GM18951 (cell line): Measurements from ENCODE around the gene KSR1.
"Not testable (repeated sequence)": the region's sequence is repeated elsewhere in the genome, so short reads cannot be mapped to it uniquely, and the experiment has no call there.

Experiments
- POLR2A ChIP-seq: IDR thresholded peaks from 4 replicates; pipeline ENCODE4 v1.6.1; 2011; ENCODE audit warnings: mild to moderate bottlenecking; ENCODE audit not compliant: insufficient read length, insufficient read depth; ENCODE audit errors: extremely low read depth
- in situ Hi-C: fragments of 300-500 bp; cut with MboI; formaldehyde crosslinking; loops from one replicate; pipeline ENCODE4 v1.12.0; 2022; ENCODE audit warnings: low sequenced_read_pairs, mixed read lengths, inconsistent platforms; ENCODE audit not compliant: unreplicated experiment

KSR1 gene

DNA sequence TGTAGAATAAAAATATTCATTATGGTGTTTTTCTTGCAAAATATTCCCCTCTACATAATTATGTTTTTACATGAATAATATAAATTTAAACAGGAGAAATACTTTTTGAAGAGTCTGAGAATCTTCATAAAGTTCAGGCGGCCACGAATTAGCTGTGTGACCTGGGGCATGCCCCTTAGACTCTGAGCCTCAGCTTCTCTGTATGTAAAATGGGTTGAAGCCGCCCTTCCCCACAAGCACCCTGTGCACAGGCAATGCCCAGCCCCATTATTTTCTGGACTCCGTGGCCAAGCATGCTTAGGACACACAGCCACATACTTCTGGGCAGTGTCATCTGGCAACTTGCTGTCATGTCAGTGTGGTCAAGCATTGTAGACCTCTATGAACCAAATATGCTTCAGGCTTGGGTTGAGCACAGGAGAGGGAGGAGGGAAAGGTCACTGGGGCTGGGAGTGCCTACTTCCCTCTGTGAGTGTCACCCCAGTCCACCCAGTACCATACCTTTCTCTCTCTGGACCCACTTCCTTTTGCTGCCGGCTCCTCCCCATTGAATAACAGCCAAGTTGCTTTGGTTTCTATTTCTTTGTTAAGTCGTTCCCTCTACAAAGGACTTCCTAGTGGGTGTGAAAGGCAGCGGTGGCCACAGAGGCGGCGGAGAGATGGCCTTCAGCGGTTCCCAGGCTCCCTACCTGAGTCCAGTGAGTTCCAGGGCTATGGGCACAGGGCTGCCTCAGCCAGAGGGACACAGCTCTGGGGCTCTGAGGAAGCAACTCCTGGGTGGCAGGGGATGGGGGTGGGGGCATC lies 174.6 kb downstream of the KSR1 start, which contains the start of gene LGALS9:
Gene LGALS9, plus strand, starts transcription at position 582 of the 804 bp plus-strand sequence. Its CDS starts 78 bp downstream, at position 660.
- in situ Hi-C loops = no loop called here
- TF ChIP-seq POLR2A = peak; percentile 65

- in situ Hi-C loops = no loop called here
- no peak for TF ChIP-seq POLR2A
Measured at GRCh38 chr17:27631411-27631760, 175.1 kb downstream of the KSR1 start.

DNA sequence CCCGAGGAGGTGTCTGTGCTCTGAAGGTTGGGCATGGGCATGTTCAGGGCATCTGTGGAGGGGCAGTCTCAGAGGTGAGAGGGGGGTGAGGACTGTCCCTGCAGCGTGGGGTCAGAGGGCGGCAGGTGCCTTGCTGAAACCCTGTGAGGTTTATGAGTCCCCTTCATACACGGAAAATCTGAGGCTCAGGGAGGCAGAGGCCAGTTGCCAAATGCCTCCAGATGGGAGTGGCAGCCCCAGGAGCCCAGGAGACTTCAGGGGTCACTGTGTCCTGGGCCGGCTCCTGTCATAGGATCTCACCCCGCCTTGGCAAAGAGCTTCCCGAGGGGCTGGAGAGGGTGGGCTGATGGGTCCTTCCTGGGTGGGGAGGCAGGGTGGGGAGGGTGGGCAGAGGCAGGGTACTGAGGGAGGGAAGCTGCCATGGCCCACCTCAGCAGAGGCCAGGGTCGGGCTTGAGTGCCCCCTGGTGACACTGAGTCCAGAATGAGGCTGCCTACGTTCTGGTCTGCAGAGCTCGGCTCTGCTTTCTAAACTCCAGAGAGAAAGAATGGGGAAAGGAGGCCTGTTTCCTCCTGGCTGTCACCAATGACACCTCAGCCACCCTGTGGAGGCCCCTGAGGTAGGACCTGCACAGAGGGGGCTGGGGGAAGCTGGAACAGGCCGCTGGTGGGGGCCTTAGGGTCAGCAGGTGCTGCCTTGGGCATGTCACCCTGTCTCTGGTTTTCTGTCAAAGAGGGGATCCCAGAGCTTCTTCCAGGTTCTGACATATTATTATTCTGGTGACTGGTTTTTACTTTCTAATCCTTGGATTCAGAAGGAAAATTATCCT lies 175.9 kb downstream of the KSR1 start:
- TF ChIP-seq POLR2A = no peak
- in situ Hi-C loops = no loop called here

- in situ Hi-C loops = not testable (repeated sequence)
Measured at GRCh38 chr17:27632766-27633165, 176.5 kb downstream of the KSR1 start.

DNA sequence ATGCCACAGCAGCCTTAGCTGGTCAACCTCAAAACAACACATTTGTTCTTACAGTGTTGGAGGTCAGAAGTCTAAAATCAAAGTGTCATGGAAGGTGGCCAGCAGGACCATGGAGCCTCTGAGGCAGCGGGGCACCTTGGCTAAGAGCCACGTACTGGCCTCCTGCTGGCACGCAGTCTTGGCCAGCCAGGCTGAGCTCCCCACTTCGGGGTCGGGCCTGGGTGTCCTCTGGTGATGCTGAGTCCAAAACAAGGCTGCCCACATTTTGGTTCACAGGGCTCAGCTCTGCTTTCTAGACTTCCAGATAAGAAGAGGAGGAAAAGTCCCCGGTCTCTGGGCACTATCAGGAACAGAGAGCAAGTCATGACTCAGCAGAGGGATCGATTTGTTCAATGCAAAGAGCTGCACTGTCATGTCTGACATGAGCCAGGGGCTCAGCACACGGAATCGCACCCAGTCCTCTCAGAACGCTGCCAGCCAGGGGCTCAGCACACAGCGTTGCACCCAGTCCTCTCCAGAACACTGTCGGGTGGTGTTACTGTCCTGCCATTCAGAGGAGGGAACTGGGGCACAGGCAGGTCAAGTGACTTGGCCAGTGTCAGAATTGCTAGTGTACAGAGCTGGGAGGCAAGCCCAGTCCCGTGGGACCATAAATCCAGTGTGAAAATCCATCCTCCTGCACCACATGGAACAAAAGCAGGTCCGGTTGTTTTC lies 177.2 kb downstream of the KSR1 start:
- no peak for TF ChIP-seq POLR2A
- in situ Hi-C loops = no loop called here

DNA sequence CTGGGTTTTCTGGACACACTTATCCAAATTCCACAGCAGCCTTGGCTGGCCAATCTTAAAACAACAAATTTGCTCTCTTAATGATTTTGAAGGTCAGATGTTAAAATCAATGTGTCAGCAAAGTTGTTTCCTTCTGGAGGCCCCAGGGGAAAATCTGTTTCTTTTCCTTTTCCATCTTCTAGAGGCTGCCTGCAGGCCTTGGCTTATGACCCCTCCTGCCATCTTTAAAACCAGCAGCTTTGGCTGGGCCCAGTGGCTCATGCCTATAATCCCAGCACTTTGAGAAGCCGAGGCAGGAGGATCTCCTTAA lies 177.7 kb downstream of the KSR1 start:
- in situ Hi-C loops = no loop called here
- TF ChIP-seq POLR2A = no peak

- in situ Hi-C loops = no loop called here
- no peak for TF ChIP-seq POLR2A
Measured at GRCh38 chr17:27634776-27635175, 178.5 kb downstream of the KSR1 start.

DNA sequence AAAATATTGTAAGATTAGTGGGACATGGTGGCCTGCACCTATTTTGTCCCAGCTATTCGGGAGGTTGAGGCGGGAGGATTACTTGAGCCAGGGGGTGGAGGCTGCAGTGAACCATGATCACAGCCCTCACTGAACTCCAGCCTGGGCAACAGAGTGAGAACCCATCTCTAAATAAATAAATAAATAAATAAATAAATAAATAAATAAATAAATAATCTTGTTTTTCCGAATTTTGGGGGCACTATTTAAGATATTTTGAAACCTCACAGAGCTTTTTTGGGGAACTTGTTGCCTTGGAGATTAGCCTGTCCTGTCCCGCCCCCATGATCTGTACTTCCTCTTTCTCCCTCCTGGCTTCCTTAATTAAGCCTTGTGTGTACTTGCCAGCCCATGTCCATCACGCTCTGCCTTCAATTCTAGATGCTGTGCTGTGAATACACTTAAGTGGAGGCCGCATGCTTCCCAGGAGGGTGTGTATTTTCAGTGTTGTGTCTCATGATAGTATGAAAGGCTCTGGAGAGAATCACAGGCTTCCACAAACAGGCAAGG lies 179.1 kb downstream of the KSR1 start:
- in situ Hi-C loops = no loop called here

GRCh38 chr17:27636005-27636520 lies 179.8 kb downstream of the KSR1 start:
- in situ Hi-C loops = not testable (repeated sequence)

More for the DNA sequence above, 179.1 kb downstream of the KSR1 start:
- TF ChIP-seq POLR2A = no peak

DNA sequence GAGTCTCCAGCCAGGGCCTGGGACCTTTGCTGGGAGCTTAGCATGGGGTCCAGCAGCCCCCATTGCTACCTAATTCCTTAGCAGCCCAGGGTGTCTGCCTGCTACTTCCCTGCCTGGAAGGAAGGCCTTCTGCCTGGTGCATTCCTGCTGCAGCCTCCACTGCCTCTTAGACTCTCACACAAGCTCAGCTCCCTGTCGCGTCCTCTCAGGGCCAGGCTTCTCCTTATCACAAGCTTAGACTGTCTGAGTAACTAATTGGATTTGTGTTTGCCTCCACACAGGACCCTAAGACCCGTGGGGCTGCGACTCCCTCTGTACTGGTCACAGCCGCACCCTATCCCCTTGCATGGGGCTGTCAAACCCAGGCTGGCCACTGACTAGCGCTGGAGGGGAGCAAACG lies 181.6 kb downstream of the KSR1 start:
- in situ Hi-C loops = not testable (repeated sequence)

- in situ Hi-C loops = not testable (repeated sequence)
Measured at GRCh38 chr17:27638415-27638914, 182.2 kb downstream of the KSR1 start.

DNA sequence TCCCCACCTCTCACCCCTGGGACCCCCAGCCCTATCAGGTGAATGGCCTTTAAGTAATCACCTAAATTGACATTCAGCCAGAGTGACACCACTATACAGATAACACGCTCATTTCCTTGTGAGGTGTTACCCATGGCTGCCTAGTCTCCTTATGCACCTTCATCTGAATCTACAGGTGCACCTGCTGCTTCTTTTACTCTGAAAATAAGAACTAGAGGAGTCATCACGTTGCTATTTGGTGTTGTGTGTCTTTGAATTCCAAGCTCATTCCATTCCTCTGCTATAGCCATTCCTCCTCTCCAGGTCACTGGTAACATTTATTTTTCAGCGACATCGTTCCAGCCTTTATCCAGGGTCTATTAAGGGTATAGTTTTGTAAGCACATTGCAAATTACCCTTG lies 184.5 kb downstream of the KSR1 start:
- no peak for TF ChIP-seq POLR2A
- in situ Hi-C loops = no loop called here

GRCh38 chr17:27644586-27644985 lies 188.3 kb downstream of the KSR1 start:
- in situ Hi-C loops = no loop called here
- no peak for TF ChIP-seq POLR2A

DNA sequence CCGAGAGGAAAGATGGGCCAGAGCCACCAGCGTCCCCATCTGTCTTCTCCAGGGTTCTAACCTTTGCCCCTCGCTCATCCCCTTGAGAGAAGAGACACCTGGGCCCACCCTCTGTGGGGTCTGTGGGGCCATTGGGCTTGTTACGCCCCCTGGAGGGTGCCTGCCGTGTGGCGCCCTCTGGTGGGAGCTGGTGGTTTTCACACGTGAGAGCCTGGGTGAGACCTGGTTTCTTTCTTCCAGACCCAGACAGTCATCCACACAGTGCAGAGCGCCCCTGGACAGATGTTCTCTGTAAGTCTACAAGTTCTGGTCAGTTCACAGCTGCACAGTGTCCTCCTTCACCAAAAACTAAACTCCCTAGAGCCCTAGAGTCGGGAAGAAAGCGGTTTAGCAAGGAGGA lies 189.4 kb downstream of the KSR1 start:
- in situ Hi-C loops = not testable (repeated sequence)
